ENCODE measurements around the gene INTS2. TPM values are rescaled to one million over a fixed set of nuclear protein-coding genes. Genes with fewer than 3 reads are reported as not detected.

INTS2 gene
- total RNA-seq, 1 donor from 2014 or later, result 35.9 TPM

DNA sequence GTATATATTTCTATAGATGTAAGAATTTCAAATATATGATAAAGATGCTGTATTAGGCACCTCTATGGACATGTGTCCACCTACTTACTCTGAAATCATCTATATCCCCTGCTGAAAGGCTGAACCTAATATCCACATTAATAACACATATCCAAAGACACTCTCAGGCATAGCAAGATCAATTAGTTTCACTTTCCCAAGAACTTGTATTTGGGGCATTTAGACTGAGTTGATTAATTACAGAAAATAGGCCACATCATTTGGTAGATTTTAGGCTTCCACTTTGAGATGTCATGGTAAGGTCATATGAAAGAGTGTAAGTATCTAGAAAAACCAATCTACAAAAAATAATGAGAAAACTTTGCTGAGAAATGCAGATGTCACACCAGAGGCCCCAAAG, 109.6 kb downstream of the INTS2 start:
- DNase-seq, result no peak

DNA sequence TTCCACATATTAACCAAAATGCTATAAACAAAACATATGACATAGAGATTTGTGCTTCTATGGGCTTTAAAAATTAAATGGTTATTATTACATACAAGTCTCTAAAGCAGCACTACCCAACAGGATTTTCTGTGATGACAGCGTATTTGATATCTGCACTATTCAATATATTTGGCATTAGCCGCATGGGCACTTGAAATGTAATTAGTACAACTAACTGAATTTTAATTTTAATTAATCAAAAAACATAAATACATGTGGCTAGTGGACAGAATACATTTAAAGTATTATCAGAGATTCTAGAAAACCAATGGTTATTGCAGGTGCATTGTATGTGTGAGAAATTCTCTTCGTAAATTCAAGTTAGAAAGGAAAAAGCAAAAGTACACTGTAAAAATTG, 110.3 kb downstream of the INTS2 start:
- no peak for DNase-seq

DNA sequence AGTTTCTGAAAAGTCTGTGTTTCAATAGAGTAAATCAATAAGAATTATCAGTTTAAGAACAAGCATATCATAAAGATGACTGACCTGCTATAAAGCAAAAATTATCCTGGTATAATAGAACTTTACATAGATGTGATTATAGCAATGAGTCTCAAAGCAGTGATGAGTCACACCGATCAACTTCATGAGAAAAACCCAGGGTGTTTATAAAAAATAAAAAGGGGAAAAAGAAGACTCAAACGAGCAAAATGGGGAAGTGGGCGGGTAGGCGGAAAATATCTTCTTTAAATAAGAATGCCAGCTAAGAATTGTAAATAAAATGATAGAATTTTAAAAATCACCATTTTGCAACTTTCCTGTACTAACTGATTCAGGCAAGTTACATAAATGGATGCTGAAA, 111.2 kb downstream of the INTS2 start:
- DNase-seq, result no peak

DNA sequence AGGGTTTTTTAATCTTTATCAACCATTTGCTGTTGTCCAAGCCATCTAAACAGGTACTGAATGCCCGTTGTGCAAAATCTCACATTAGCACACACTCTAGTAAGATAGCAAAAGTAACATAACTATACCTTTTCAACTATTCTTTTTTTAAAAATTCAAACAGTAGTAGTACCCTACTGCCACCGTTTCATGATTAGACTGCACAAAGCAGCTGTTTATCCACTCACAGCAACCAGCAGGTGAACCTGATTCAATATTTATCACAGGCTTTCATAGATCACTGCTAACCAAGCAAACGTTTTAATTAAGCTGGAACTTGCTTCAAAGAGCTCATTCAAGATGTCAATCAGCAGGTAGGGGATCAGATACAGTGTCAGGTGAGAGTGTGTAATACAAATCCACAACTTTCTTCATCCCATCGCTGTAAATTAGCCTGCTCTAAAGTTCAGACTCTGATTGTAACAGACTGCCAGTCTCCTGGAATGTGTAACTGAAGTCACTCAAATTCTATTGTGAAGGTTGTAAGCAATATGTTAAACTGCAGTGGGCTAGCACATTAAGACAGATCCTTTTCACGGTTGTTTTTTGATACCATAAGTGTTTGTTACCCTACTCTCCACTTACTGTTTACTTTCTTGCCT, 111.8 kb downstream of the INTS2 start:
- no peak for DNase-seq

Small RNA genes within 50 kb of the gene (small RNA-seq; reads per million reads assigned to genes)
- not detected for gene RF00019

Other genes with a start within 250 kb of the INTS2 start
- gene BRIP1, start 64.5 kb downstream of the INTS2 start, total RNA-seq, result 5.8 TPM
- 150 TPM for gene MED13, start 137.3 kb upstream of the INTS2 start, total RNA-seq

Data from occipital lobe (tissue), 3 donors.